IPS-20b (cell line): ENCODE data around the gene RBFOX2.

Experiments
- H3K27ac ChIP-seq: one replicate; pipeline ENCODE4 v1.5.1; 2013; ENCODE audit warnings: low read length
- H3K27me3 ChIP-seq: 2 replicates; pipeline ENCODE4 v1.6.1; 2013; ENCODE audit warnings: mild to moderate bottlenecking, low read length, inconsistent platforms; ENCODE audit not compliant: insufficient read depth
- H3K36me3 ChIP-seq: 2 replicates; pipeline ENCODE4 v1.6.1; 2013; ENCODE audit warnings: low read depth, mild to moderate bottlenecking, inconsistent platforms, low read length, moderate library complexity; ENCODE audit not compliant: insufficient read depth
- H3K4me1 ChIP-seq: 2 replicates; pipeline ENCODE4 v1.6.1; 2013; ENCODE audit warnings: mild to moderate bottlenecking, control low read depth, inconsistent platforms, low read length, moderate library complexity; ENCODE audit not compliant: insufficient read depth
- H3K4me3 ChIP-seq: 2 replicates; pipeline ENCODE4 v1.5.1; 2013; ENCODE audit warnings: mild to moderate bottlenecking, low read length, inconsistent platforms
- H3K9ac ChIP-seq: 2 replicates; pipeline ENCODE4 v1.6.1; 2013; ENCODE audit warnings: low read depth, mild to moderate bottlenecking, inconsistent platforms, low read length, moderate library complexity
- H3K9me3 ChIP-seq: 2 replicates; pipeline ENCODE4 v1.6.1; 2013; ENCODE audit warnings: mild to moderate bottlenecking, low read depth, low read length, inconsistent platforms; ENCODE audit not compliant: insufficient read depth

The RBFOX2 gene

DNA sequence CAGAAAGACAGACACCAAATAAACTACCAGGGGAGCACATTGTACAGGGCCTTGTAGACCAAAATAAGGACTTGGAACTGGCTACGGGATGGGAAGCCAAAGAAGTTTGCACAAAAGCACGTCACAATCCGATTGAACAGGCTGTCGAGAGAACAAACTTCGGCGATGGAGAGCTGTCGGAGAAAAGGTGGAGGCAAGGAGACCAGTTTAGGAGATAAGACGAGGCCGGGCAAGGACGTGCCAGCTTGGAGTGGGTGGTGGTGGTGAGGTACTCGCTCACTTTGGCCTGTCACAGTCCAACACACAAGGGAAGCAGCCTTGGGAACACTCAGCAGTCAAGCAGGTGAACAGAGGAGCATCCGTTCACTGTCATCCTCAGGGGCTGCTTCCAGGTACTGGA lies 291.9 kb downstream of the RBFOX2 start:
- no peak overlapping the region for H3K27ac ChIP-seq
- H3K9ac ChIP-seq: no peak overlapping the region
- H3K36me3 ChIP-seq: 0 out of 2 replicates have a peak, but pooled peaks cover 4% of the 10 kb centered on the region
- peaks cover 7% of the 10 kb centered on the region for H3K9me3 ChIP-seq
- H3K27me3 ChIP-seq: no peaks in the 10 kb centered on the region
- no peaks in the 10 kb centered on the region; the same call in 1 of the 2 replicates for H3K4me1 ChIP-seq
- H3K4me3 ChIP-seq: no peak overlapping the region

DNA sequence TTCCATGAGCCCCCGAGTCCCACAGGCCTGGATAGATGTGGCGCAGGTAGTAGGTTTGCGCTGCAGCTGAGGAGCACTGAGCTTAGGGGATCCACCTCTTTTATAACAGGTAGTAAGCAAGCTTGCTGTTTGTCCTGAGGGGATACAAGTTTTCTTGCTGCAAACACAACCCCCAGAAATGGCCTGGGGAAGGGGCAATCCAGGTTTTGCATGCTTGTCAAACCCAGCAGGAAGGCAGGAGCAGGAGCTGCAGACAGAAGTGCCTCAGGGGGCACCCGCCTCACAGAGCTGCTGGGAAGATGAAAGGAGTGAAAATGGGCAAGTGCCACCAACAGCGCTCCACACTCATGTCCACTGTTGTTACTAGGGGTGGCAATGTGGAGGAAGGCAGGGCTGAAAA lies 292.5 kb downstream of the RBFOX2 start:
- no peak overlapping the region for H3K9ac ChIP-seq

GRCh38 chr22:35735542-35735941 lies 293.1 kb downstream of the RBFOX2 start:
- Histone ChIP-seq H3K4me3 (no peak overlapping the region), H3K27ac (no peak overlapping the region), H3K4me1 (no peaks in the 10 kb centered on the region; the same call in 1 of the 2 replicates), H3K9ac (no peak overlapping the region), H3K27me3 (no peaks in the 10 kb centered on the region), H3K9me3 (peaks cover 7% of the 10 kb centered on the region), H3K36me3 (0 out of 2 replicates have a peak, but pooled peaks cover 4% of the 10 kb centered on the region)

More for the DNA sequence above, 292.5 kb downstream of the RBFOX2 start:
- 0 out of 2 replicates have a peak, but pooled peaks cover 4% of the 10 kb centered on the region for H3K36me3 ChIP-seq
- H3K9me3 ChIP-seq: peaks cover 7% of the 10 kb centered on the region
- H3K4me3 ChIP-seq: no peak overlapping the region
- H3K4me1 ChIP-seq: no peaks in the 10 kb centered on the region; the same call in 1 of the 2 replicates
- H3K27ac ChIP-seq: no peak overlapping the region
- H3K27me3 ChIP-seq: no peaks in the 10 kb centered on the region

- no peaks in the 10 kb centered on the region; the same call in 1 of the 2 replicates for H3K4me1 ChIP-seq
- H3K27me3 ChIP-seq: no peaks in the 10 kb centered on the region
- H3K4me3 ChIP-seq: no peak overlapping the region
- H3K9me3 ChIP-seq: peaks cover 7% of the 10 kb centered on the region
- H3K9ac ChIP-seq: no peak overlapping the region
- H3K27ac ChIP-seq: no peak overlapping the region
- H3K36me3 ChIP-seq: 0 out of 2 replicates have a peak, but pooled peaks cover 4% of the 10 kb centered on the region
These were observed 294.2 kb downstream of the RBFOX2 start for GRCh38 chr22:35734517-35734827.

DNA sequence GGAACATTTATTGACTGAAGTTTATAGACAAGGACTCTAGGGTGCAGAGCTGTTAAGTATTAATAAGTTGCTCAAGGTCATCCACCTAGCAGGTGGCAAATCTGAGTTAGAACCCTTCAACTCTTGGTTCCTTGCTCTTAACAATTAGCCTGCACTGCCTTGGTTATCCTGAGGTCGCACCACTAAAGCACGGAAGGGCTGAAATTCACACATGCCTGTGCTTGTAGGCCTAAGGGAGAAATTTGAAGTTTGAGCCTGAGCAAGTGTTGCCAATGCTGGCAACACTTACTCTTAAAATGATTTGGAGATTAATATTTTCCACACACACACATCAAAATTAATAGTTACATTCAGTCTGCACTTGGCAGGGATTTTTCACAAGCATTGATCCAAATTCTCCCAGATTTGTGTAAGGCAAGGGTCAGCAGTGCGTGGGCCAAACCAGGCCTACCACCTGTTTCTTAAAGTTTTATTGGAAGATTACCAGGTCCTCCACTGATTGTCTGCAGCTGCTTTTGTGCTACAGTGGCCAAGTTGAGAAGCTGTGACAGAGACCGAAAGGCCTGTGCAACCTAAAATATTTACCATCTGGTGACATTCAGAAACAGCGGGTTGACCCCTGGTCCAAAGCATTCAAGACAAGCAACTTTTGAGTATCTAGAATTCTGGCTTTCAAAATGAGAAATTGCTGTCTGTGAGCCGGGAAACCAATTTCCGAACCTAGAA lies 294.7 kb downstream of the RBFOX2 start:
- H3K27ac ChIP-seq: no peak overlapping the region
- H3K9ac ChIP-seq: no peak overlapping the region
- H3K4me3 ChIP-seq: no peak overlapping the region

DNA sequence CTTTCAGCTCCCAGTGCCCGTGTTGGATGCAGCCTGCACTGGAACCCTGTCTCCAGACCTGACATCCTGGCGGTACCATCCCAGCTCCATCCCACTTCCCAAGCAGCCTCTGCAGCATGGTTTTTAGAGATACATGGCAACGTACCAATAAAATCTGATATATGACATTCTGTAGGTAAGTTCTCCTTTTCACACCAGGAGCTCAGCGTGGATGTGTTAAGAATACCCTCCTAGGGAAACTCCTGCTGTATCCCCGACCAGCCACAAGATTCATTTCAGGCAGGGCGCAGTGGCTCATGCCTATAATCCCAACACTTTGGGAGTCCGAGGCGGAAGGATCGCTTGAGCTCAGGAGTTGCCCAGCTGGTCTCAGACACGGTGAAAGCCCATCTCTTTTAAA lies 295.6 kb downstream of the RBFOX2 start:
- Histone ChIP-seq H3K4me3 (no peak overlapping the region), H3K36me3 (no peaks in the 10 kb centered on the region), H3K27ac (no peak overlapping the region), H3K27me3 (no peaks in the 10 kb centered on the region), H3K9ac (no peak overlapping the region), H3K9me3 (peaks cover 7% of the 10 kb centered on the region), H3K4me1 (no peaks in the 10 kb centered on the region)

More for the DNA sequence above, 294.7 kb downstream of the RBFOX2 start:
- no peaks in the 10 kb centered on the region for H3K27me3 ChIP-seq
- 0 out of 2 replicates have a peak, but pooled peaks cover 3% of the 10 kb centered on the region for H3K36me3 ChIP-seq
- H3K4me1 ChIP-seq: no peaks in the 10 kb centered on the region; the same call in 1 of the 2 replicates
- peaks cover 7% of the 10 kb centered on the region for H3K9me3 ChIP-seq

DNA sequence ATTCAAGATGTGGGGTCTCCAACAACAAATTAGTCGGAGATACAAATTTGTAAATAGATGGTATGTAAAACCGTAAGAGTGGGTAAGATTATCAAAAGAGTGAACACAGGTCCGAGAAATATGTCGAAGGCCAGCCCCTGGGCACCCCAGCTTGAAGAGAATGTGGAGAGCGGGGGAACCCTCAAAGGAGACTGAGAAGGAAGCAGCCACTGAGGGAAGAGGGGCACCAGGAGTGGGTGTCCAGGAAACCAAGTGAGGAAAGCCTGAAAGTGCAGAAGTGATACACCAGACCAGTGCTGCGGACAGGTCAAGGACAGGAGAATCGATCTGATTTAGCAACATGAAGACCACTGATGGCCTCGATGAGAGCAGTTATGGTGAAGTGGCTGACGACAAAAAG lies 296.5 kb downstream of the RBFOX2 start:
- Histone ChIP-seq H3K9ac (no peak overlapping the region), H3K4me1 (no peaks in the 10 kb centered on the region), H3K4me3 (no peak overlapping the region)

GRCh38 chr22:35731321-35731720 lies 297.3 kb downstream of the RBFOX2 start:
- H3K4me1 ChIP-seq: no peaks in the 10 kb centered on the region

More for the DNA sequence above, 296.5 kb downstream of the RBFOX2 start:
- Histone ChIP-seq H3K36me3 (no peaks in the 10 kb centered on the region), H3K27me3 (no peaks in the 10 kb centered on the region), H3K9me3 (peaks cover 7% of the 10 kb centered on the region), H3K27ac (no peak overlapping the region)

GRCh38 chr22:35729309-35729698 lies 299.3 kb downstream of the RBFOX2 start:
- Histone ChIP-seq H3K9ac (no peak overlapping the region), H3K4me1 (no peaks in the 10 kb centered on the region), H3K27ac (no peak overlapping the region), H3K9me3 (no peaks in the 10 kb centered on the region), H3K27me3 (no peaks in the 10 kb centered on the region), H3K36me3 (no peaks in the 10 kb centered on the region), H3K4me3 (no peak overlapping the region)

More at GRCh38 chr22:35731321-35731720, 297.3 kb downstream of the RBFOX2 start:
- Histone ChIP-seq H3K27ac (no peak overlapping the region), H3K27me3 (no peaks in the 10 kb centered on the region), H3K9ac (no peak overlapping the region), H3K9me3 (peaks cover 6% of the 10 kb centered on the region), H3K36me3 (no peaks in the 10 kb centered on the region), H3K4me3 (no peak overlapping the region)

- H3K27me3 ChIP-seq: no peaks in the 10 kb centered on the region
- no peaks in the 10 kb centered on the region for H3K9me3 ChIP-seq
- H3K4me1 ChIP-seq: no peaks in the 10 kb centered on the region
- H3K27ac ChIP-seq: no peak overlapping the region
- no peak overlapping the region for H3K9ac ChIP-seq
- no peak overlapping the region for H3K4me3 ChIP-seq
- H3K36me3 ChIP-seq: no peaks in the 10 kb centered on the region
These were observed 299.9 kb downstream of the RBFOX2 start for GRCh38 chr22:35728639-35729308.

DNA sequence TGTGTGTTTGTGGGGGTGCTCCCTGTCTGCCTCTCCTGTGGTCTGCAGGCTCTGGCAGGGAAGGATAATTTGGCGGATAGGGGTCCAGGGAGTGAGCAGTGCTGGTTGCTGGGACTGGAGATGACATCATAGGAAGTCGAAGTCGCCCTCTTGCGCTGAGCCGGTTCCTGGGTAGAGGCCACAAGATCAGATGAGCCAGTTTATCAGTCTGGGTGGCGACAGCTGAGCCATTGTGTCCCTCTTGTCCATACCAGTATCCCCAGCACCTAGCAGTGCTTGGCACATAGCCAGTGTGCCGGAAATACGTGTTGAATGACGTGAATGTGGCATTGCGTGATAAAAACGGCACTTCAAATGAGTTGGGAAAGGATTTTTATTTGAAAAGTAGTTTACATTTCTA lies 301.2 kb downstream of the RBFOX2 start:
- Histone ChIP-seq H3K9me3 (no peaks in the 10 kb centered on the region), H3K9ac (no peak overlapping the region), H3K36me3 (no peaks in the 10 kb centered on the region), H3K27me3 (no peaks in the 10 kb centered on the region), H3K4me3 (no peak overlapping the region), H3K27ac (no peak overlapping the region), H3K4me1 (no peaks in the 10 kb centered on the region)

DNA sequence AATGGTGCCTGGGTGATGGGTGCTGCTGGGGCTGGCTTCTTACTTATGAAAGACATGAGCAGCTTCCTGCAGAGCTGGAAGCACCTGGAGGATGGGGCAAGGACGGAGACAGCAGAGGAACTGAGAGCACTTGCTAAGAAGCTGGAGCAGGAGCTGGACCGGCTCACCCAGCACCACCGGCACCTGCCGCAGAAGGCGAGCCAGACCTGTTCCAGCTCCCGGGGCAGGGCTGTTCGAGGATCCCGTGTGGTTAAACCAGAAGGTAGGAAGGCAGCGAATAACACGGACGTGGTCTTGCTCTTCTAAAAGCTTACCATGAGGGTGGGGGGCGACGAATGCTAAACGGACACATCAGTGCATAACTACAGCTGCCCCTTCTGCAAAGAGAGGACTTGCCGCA lies 301.7 kb downstream of the RBFOX2 start:
- Histone ChIP-seq H3K9me3 (no peaks in the 10 kb centered on the region), H3K4me3 (no peak overlapping the region), H3K4me1 (no peaks in the 10 kb centered on the region), H3K27ac (no peak overlapping the region), H3K36me3 (no peaks in the 10 kb centered on the region), H3K9ac (no peak overlapping the region), H3K27me3 (no peaks in the 10 kb centered on the region)
